ENCODE measurements around the gene MYO15A.

Gene MYO15A

DNA sequence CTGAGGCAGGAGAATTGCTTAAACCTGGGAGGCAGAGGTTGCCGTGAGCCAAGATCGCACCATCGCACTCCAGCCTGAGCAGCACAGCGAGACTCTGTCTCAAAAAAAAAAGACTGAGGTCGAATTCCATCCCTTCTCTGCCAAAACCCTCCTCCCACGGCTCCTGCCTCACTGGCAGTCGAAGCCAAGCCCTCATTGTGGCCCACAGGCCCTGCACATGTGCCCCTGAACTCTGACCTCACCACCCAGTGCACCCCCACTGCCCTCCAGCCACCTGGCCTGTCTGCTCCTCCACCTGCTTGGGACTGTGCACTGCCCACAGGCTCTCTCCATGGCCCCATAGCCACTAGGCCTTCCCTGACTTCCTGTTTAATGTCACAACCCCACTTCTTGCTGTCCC lies 7.0 kb downstream of the MYO15A start:
- H3K4me1 Mint-ChIP-seq, result no peaks in the 10 kb centered on the region
- no peak overlapping the region for H3K27ac Mint-ChIP-seq
- H3K9me3 Mint-ChIP-seq, result peaks cover 4% of the 10 kb centered on the region
- H3K4me3 Mint-ChIP-seq, result no peak overlapping the region
- no peak for ATAC-seq
- H3K36me3 Mint-ChIP-seq, result peaks cover 6% of the 10 kb centered on the region
- no peaks in the 10 kb centered on the region for H3K27me3 Mint-ChIP-seq

DNA sequence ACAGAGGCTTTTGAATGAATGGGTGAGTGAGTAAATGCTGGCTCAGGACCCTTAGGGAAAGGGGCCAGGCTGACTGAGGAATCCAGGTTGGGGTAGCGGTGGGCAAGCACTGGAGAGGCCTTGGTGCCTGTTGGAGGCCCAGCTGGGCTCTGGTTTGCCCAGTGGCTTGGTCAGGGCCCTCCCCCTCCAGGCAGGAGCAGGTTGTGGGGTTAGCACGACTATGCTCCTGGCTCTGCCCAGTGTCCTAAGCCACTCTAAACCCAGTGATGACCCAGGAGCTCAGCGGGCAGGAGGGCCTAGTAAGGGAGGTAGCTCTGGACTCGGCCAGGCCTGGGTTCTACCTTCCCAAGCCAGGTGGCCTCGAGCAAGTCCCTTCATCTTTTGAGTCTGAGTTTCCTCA lies 7.5 kb downstream of the MYO15A start:
- Mint-ChIP-seq H3K27ac (no peak overlapping the region), H3K4me1 (no peaks in the 10 kb centered on the region), H3K9me3 (peaks cover 4% of the 10 kb centered on the region), H3K36me3 (peaks cover 6% of the 10 kb centered on the region), H3K4me3 (no peak overlapping the region), H3K27me3 (no peaks in the 10 kb centered on the region)
- no peak for ATAC-seq

DNA sequence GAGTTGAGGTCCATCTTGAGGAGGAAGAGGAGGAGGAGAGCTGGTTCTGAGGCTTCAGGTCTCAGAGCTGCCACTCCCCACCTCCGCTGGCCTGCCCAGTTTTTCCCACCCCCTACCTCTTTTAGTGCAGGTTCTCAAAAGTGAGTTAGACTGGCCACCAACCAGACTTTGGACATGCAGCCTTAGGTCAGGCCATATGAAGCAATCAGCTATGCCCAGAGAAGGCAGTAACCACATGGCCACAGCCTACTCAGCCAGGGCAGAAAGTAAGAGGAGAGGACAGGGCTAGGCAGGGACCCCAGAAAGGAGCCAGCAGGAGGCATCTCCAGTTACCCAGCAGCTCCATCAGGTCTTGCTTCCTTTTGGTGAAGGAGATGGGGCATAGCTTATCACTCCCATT lies 9.0 kb downstream of the MYO15A start:
- Mint-ChIP-seq H3K4me3 (no peak overlapping the region), H3K27ac (no peak overlapping the region), H3K9me3 (peaks cover 4% of the 10 kb centered on the region), H3K27me3 (no peaks in the 10 kb centered on the region), H3K36me3 (peaks cover 6% of the 10 kb centered on the region), H3K4me1 (no peaks in the 10 kb centered on the region)
- ATAC-seq, result no peak

DNA sequence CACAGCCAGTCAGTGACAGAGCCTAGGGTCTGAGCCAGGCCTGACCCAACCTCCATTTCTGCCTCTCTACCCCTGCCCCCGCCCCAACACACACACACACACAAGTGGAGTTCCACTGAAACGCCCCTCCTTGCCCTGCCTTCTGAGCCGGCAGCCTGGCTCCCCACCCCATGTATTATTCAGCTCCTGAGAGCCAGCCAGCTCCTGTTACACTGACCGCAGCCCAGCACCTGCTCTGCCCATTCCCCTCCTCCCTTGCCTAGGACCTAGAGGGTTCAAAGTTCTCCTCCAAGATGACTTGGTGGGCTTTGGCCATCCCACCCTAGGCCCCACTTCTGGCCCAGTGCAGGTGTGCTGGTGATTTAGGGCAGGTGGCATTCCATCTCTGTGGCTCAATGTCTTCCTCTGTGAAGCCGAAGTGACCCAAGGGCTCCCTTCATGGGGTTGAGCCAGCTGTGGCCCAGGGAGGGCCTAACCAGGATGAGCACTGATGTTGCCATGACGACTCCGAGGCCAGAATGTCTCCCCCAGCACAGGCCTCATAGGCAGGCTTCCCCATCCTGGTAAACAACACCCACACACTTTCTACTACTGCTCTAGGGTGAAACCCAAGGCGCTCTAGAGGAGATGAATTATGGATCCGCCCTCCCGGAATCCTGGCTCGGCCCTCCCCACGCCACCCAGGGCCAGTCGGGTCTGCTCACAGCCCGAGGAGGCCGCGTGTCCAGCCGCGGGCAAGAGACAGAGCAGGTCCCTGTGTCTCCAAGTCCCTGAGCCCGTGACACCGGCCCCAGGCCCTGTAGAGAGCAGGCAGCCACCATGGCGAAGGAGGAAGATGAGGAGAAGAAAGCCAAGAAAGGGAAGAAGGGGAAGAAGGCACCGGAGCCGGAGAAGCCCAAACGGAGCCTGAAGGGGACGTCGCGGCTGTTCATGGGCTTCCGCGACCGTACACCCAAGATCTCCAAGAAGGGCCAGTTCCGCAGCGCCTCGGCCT lies 9.7 kb downstream of the MYO15A start:
- no peak for ATAC-seq
- peaks cover 6% of the 10 kb centered on the region for H3K36me3 Mint-ChIP-seq
- no peaks in the 10 kb centered on the region for H3K4me1 Mint-ChIP-seq
- no peaks in the 10 kb centered on the region for H3K27me3 Mint-ChIP-seq
- H3K27ac Mint-ChIP-seq, result no peak overlapping the region
- H3K9me3 Mint-ChIP-seq, result peaks cover 4% of the 10 kb centered on the region
- H3K4me3 Mint-ChIP-seq, result no peak overlapping the region

DNA sequence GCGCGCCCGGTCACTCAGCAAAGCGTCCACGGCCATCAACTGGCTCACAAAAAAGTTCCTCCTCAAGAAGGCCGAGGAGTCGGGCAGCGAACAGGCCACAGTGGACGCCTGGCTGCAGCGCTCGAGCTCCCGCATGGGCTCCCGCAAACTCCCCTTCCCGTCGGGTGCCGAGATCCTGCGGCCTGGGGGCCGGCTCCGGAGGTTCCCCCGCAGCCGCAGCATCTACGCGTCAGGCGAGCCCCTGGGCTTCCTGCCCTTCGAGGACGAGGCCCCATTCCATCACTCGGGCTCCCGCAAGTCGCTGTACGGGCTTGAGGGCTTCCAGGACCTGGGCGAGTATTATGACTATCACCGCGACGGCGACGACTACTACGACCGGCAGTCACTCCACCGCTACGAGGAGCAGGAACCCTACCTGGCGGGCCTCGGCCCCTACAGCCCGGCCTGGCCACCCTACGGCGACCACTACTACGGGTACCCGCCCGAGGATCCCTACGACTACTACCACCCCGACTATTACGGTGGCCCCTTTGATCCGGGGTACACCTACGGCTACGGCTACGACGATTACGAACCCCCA lies 10.7 kb downstream of the MYO15A start:
- Mint-ChIP-seq H3K27me3 (no peaks in the 10 kb centered on the region), H3K4me1 (no peaks in the 10 kb centered on the region), H3K9me3 (peaks cover 4% of the 10 kb centered on the region), H3K4me3 (no peak overlapping the region), H3K36me3 (peaks cover 6% of the 10 kb centered on the region), H3K27ac (no peak overlapping the region)
- no peak for ATAC-seq

DNA sequence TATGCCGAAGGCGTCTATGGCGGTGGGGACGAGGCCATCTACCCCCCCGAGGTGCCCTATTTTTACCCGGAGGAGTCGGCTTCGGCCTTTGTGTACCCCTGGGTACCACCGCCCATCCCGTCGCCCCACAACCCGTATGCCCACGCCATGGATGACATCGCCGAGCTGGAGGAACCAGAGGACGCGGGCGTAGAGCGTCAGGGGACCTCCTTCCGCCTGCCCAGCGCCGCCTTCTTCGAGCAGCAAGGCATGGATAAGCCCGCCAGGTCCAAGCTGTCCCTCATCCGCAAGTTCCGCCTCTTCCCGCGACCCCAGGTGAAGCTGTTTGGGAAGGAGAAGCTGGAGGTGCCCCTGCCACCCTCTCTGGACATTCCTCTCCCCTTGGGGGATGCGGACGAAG lies 11.4 kb downstream of the MYO15A start:
- no peak for ATAC-seq
- Mint-ChIP-seq H3K4me1 (no peaks in the 10 kb centered on the region), H3K27me3 (no peaks in the 10 kb centered on the region), H3K36me3 (peaks cover 6% of the 10 kb centered on the region), H3K4me3 (no peak overlapping the region), H3K9me3 (peaks cover 4% of the 10 kb centered on the region), H3K27ac (no peak overlapping the region)

DNA sequence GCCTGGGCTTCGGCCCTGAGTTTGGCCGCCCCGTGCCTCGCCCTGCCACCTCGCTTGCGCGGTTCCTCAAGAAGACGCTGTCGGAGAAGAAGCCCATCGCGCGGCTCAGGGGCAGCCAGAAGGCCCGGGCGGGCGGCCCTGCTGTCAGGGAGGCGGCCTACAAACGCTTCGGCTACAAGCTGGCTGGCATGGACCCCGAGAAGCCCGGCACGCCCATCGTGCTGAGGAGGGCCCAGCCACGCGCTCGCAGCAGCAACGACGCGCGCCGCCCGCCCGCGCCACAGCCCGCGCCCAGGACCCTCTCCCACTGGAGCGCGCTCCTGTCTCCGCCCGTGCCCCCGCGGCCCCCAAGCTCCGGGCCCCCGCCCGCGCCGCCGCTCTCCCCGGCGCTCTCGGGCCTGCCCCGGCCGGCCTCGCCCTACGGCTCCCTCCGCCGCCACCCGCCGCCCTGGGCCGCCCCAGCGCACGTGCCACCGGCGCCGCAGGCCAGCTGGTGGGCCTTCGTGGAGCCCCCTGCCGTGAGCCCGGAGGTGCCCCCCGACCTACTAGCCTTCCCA lies 12.0 kb downstream of the MYO15A start:
- Mint-ChIP-seq H3K27ac (no peak overlapping the region), H3K4me1 (no peaks in the 10 kb centered on the region), H3K36me3 (peaks cover 6% of the 10 kb centered on the region), H3K4me3 (no peak overlapping the region), H3K27me3 (no peaks in the 10 kb centered on the region), H3K9me3 (peaks cover 4% of the 10 kb centered on the region)
- ATAC-seq, result peak; percentile 68

DNA sequence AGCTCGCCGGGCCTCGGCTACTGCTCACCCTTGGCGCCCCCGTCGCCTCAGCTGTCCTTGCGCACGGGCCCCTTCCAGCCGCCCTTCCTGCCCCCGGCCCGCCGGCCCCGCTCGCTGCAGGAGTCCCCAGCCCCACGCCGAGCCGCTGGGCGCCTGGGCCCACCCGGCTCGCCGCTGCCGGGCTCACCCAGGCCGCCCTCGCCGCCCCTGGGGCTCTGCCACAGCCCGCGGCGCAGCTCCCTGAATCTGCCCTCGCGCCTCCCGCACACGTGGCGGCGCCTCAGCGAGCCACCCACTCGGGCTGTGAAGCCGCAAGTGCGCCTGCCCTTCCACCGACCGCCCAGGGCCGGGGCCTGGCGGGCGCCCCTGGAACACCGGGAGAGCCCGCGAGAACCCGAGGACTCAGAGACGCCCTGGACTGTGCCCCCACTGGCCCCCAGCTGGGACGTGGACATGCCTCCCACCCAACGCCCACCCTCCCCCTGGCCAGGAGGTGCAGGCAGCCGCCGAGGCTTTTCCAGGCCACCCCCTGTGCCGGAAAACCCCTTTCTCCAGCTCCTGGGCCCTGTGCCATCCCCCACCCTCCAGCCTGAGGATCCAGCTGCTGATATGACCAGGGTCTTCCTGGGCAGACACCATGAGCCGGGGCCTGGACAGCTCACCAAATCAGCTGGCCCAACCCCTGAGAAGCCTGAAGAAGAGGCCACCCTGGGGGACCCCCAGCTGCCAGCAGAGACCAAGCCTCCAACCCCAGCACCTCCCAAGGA lies 12.8 kb downstream of the MYO15A start:
- peaks cover 4% of the 10 kb centered on the region for H3K9me3 Mint-ChIP-seq
- H3K4me1 Mint-ChIP-seq, result no peaks in the 10 kb centered on the region
- H3K27ac Mint-ChIP-seq, result no peak overlapping the region
- H3K36me3 Mint-ChIP-seq, result peaks cover 6% of the 10 kb centered on the region
- peak; percentile 29 for ATAC-seq
- no peak overlapping the region for H3K4me3 Mint-ChIP-seq
- no peaks in the 10 kb centered on the region for H3K27me3 Mint-ChIP-seq

DNA sequence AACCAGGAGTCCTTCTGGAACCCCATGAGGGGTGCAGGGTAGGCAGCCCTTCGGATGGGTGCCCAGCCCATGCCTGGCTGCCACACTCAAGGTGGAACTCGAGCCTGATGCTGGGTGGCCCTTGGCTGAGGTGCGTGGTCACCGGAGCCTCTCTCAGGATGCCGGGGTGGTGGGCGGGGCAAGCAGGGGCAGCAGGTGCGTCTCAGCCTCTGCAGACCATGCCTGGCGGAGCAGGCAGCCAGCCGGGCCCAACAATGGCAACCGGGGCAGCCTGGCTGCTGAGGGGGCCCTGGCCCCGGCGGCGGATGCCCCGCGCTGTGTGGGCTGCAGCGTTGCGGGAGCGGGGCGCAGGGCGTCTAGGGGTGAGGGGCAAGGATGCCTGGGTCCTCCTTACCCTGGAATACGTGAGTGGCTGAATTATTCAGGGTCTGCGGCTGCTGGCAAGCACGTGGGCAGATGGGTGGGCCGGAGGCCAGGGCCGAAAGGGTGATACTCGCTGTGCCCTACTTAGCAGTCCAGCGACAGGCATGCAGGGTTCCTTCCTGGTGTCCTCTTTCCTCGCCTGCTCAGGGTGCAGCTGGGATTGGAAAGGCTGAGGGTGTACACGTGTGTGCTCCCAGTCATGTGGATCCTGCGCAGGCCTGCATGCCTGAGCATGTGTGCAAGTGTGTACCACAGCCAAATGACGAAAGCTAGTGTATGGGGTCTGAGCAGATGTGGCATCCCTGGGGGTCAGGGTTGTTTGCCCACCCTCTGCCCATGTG lies 14.6 kb downstream of the MYO15A start:
- Mint-ChIP-seq H3K27ac (no peak overlapping the region), H3K4me3 (no peak overlapping the region), H3K36me3 (peaks cover 6% of the 10 kb centered on the region), H3K27me3 (no peaks in the 10 kb centered on the region), H3K9me3 (peaks cover 4% of the 10 kb centered on the region), H3K4me1 (no peaks in the 10 kb centered on the region)
- no peak for ATAC-seq

DNA sequence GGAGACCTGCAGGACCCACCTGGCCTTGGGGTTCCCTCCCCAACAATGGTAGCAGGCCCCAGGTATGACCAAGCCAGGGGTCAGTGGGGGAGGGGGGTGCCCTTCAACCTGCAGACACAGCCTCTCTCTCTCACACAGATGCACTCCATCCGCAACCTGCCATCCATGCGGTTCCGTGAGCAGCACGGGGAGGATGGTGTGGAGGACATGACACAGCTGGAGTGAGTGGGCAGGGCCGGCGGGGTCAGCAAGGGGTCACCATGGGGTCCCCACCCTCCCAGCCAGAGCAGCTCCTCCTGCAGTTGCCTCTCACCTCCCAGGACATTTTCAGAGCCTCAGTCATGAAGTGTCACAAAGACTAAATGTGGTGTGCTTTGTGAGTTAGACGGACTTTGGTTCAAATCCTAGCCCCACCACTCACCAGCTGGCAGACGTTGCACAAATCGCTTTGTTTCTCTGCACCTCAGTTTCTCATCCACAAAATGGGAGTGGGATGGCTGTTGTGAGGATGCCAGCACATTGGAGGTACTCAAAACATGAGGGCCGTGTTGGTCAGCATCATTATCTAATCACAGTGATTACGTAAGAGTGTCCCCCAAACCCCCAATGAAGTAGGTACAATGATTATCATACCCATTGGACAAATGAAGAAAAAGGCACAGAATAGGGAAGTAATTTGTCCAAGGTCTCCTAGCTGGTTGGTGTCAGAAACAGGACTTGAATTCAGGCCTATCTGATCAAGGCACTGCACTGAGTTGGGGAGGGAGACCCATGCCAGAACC lies 16.0 kb downstream of the MYO15A start:
- H3K4me3 Mint-ChIP-seq, result no peak overlapping the region
- peaks cover 4% of the 10 kb centered on the region for H3K36me3 Mint-ChIP-seq
- H3K9me3 Mint-ChIP-seq, result peaks cover 3% of the 10 kb centered on the region
- no peaks in the 10 kb centered on the region for H3K27me3 Mint-ChIP-seq
- no peaks in the 10 kb centered on the region for H3K4me1 Mint-ChIP-seq
- no peak overlapping the region for H3K27ac Mint-ChIP-seq
- no peak for ATAC-seq

DNA sequence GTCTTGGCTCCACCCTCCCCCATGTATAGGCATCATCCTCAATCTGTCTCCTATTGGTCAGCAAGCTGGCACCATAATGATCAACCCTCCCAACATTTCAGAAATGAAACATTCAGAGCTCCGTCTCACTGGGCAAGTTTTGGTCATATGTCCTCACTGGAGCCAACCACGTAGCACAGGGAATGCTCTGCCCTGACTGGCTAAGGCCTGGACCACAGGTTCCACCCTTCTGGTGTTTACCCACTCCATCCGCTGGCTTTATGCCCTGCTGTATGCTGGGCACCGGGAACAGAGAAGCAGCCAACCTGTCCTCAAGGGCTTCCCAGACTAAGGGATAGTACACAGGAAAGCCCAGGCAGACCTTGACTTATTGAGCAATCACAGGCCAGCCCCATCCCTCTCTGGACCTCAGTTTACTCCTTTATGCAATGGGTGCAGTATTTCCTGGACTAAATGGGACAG lies 20.5 kb downstream of the MYO15A start:
- no peak for ATAC-seq
- H3K27ac Mint-ChIP-seq, result no peak overlapping the region
- H3K4me1 Mint-ChIP-seq, result no peaks in the 10 kb centered on the region
- no peaks in the 10 kb centered on the region for H3K36me3 Mint-ChIP-seq
- H3K4me3 Mint-ChIP-seq, result no peak overlapping the region
- no peaks in the 10 kb centered on the region for H3K9me3 Mint-ChIP-seq
- H3K27me3 Mint-ChIP-seq, result no peaks in the 10 kb centered on the region

DNA sequence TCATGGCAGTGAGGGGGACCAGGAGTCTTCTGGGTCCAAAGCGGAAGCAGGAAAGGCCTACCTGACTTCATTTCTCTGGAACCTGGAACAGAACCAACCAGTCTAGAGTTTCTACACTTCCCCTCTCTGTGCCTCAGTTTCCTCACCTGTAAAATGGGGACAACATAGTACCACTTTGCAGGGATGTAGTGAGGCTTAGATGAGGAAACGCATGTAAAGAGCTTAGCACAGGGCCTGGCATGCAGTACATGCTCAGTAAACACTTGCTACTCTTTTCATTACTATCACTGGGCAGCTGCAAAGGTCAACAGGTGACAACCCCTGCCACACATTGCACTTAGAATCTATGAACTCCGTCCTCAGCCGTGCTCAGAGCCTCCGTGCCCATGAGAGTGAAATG lies 24.2 kb downstream of the MYO15A start:
- Mint-ChIP-seq H3K36me3 (no peaks in the 10 kb centered on the region), H3K4me1 (no peaks in the 10 kb centered on the region), H3K4me3 (no peak overlapping the region), H3K9me3 (no peaks in the 10 kb centered on the region), H3K27me3 (peaks cover 16% of the 10 kb centered on the region), H3K27ac (no peak overlapping the region)
- no peak for ATAC-seq

DNA sequence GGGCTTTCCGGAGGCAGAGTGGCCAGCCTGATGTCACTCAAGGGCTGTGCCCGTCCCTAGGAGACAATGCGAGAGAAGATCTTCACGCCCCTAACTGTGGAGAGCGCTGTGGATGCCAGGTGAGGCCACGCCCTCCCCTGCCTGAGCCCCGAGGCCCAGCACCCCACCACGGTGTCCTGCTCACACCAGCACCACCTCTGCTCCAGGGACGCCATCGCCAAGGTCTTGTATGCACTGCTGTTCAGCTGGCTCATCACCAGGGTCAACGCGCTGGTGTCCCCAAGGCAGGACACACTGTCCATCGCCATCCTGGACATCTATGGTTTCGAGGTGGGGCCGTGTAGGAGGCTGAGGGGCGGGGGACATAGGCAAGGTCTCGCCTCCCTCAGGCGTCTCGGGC lies 27.8 kb downstream of the MYO15A start:
- H3K27me3 Mint-ChIP-seq, result peaks cover 16% of the 10 kb centered on the region
- no peaks in the 10 kb centered on the region for H3K9me3 Mint-ChIP-seq
- no peak overlapping the region for H3K4me3 Mint-ChIP-seq
- H3K4me1 Mint-ChIP-seq, result peaks cover 5% of the 10 kb centered on the region
- no peaks in the 10 kb centered on the region for H3K36me3 Mint-ChIP-seq
- ATAC-seq, result no peak
- no peak overlapping the region for H3K27ac Mint-ChIP-seq

All from stimulated activated memory B cell treated with anti-CD40 and anti-IgM and Interleukin-4, amounts not matched to agents 10 μg/mL and 1 μg/mL and 100 μg/mL, for 72 hours (primary cell).